T-helper 1 cell (primary cell): Measurements from ENCODE around the gene MCCC2.
A peak's percentile ranks its signal among the peaks of the same experiment; 100 is the strongest.
"Not testable (repeated sequence)": the region's sequence is repeated elsewhere in the genome, so short reads cannot be mapped to it uniquely, and the experiment has no call there.

Experiments used
- DNase-seq, 5 donors: peaks; one replicate each; pipeline ENCODE4 v3.0.0-alpha.2; 2012 to 2020

MCCC2 gene

DNA sequence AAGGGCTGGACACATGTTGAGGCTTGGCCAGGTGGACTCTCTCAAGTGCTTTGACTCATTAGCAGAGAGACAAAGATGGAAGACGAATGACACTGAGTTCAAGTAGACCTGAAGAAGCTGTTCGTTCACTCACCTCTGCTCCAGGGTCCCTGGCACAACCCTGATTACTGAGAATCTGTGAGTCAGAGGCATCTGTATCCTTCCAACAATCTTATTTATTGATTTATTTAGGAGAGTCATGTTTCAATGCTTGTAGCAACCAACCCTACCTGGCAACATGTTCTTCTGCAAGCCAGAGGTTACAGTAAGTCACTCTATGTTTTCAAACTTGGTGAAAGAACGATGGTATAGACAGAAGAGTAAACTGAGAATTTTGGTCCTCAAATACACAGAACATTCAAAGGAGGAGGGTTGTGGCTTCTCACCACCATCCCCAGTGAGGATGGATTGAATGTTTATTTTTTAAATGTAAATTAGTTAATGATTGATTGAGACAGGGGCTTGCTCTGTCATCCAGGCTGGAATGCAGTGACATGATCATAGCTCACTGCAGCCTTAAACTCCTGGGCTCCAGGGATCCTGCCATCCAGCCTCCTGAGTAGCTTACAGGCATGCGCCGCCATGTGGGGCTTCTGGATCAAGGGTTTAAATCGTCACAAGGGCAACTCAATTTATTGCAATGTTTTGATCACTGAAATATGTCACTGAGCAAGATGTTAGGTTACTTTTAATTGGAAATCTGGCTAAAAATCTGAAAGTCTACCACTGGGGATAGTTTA is 76.2 kb downstream of the MCCC2 start:
- DNase-seq: no peak

- not testable (repeated sequence) for DNase-seq
These were observed 77.5 kb downstream of the MCCC2 start for GRCh38 chr5:71664615-71665014.

DNA sequence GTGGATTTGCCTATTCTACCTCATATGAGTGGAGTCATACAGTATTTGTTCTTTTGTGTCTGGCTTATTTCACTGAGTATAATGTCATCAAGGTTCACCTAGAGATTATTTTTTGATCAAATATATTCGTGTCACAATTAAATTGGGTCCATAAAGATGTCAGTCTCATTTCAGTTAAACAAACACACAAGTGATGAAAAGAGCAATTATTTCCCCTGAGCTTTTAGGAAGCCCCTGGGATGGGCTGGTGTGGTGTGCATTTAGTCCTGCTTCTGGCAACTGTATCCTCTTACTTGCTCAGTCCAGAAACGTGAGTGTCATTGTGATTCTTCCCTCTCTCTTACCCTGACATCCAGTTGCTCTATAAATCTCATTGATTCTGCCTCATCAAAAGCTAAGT is 79.2 kb downstream of the MCCC2 start:
- DNase-seq: no peak

GRCh38 chr5:71677977-71678376 is 90.8 kb downstream of the MCCC2 start:
- no peak for DNase-seq

- DNase-seq: no peak
These were observed 92.6 kb downstream of the MCCC2 start for GRCh38 chr5:71679714-71680113.

- DNase-seq: no peak
These were observed 93.4 kb downstream of the MCCC2 start for GRCh38 chr5:71680510-71680909.

DNA sequence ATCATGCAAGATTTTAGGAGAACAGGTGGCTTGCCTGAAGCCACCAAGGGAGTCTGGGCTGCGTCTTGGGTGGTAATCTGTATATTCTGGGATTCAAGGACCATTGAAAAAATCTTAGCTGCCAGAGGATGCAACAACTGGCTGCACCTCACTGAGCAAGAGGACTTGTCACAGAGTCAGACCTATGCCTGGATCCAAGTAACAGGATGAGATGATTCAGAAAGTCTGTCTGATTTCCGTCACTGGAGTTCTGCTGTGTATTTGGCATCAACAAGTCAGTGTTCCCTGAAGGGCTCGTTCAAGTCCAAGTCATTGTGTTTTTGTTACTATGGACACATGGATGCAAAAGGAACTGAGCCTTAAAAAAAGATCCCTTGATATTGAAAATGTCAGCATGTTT is 94.2 kb downstream of the MCCC2 start:
- DNase-seq: no peak

GRCh38 chr5:71684309-71684708 is 97.2 kb downstream of the MCCC2 start:
- no peak for DNase-seq

DNA sequence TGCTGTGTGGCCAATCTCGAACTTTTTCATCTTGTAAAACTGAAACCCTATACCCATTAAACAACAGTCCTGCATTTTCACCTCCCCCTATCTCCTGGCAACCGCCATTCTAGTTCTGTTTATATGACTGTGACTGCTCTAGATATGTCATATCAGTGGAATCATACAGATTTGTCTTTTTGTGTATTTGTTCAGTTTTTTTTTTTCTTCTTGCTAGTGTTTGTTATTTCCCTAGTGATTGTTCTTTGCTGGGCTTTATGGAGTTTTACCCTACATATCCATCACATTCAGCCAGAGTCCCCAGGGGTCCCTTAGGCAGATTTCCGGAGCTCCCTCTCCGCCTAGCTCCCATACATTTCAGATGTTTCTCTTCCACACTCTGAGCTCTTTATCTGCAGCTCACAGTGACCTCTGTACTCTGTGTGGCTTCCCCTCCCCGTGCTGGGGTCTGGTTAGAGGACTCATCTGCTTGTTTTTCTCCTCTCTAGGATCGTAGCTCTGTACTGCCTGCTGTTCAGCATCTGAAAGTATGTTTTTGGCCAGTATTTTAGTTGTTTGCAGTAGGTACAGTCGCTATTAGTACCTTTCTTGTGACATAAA is 106.8 kb downstream of the MCCC2 start:
- no peak for DNase-seq

DNA sequence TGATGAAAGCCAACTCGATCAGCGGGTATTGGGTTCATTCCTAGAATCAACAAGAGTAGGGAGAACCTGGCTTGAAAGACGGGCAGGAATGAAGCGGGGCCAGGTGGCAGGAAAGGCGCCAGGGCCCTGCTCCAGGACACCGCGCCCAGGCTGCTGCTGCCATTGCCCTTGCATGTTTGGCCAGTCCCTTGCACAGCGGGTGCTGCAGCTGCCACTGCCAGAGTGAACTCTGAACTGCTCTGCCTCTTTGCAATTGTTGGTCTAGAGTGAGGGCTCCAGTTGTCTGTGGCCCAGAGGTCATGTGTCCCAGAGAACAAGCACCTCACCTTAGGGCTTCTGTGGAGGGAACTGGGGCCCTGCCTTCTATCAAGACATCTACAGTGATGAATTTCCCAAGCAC is 107.9 kb downstream of the MCCC2 start:
- DNase-seq: no peak

GRCh38 chr5:71695595-71695994 is 108.5 kb downstream of the MCCC2 start:
- no peak for DNase-seq

DNA sequence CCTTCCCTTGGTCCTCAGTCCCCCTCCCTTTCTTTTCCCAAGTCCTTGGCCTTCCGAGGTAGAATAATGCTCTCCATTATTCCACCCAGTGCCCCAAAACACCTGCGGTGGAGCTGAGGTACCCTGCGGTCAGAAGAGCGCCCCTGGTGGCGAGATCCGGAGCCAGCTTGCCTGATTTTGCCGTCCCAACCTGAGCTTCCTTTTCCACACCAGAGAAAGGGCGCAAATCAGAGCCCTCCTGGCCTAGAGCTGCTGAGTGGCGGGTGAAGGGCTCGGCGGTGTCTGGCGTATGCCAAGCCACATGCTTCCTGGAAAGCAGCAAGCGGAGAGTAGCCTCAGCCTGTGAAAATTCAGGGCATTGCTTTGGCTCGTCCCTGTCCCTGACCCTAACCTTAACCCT is 110.8 kb downstream of the MCCC2 start:
- no peak for DNase-seq

DNA sequence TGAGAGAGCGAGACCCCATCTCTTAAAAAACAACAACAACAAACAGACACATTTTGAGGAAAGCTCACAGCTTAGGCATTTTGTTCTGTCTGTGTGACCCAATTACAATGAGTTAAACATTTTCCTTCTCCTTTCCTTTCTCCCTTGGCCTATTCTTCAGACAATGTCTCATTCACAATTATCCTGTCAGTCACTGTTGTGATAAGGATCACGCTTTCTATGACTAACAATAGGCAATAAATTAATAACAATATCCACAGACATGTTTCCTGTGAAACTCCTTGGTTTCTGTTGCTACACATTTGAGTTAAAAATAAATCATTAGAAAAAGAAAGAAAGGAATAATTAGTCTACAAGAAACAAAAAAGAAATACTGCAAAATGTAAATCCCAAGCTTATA is 112.1 kb downstream of the MCCC2 start:
- DNase-seq: no peak

- no peak for DNase-seq
These were observed 112.6 kb downstream of the MCCC2 start for GRCh38 chr5:71699751-71700150.

GRCh38 chr5:71700803-71701202 is 113.7 kb downstream of the MCCC2 start:
- no peak for DNase-seq

DNA sequence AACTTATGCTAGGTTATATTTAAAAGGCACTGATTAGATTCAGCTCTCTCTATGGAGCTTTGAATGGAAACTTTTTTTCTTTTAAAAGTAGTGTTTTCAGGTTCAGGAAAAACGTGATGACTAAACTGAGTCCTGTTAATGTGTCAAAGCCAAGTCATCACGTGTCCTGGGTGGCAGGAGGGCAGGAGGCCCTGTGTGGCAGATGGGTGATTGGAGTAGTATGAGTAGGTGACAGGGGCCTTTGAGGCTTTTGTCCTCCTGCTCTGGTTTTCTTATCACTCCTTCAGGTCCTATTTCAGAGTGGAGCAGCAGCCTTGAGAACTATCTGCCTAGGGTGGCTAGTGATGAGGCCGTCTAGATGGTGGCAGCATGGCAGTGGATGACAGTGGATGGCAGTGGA is 114.3 kb downstream of the MCCC2 start:
- peak in 1 of 5 donors; percentile 3 for DNase-seq

DNA sequence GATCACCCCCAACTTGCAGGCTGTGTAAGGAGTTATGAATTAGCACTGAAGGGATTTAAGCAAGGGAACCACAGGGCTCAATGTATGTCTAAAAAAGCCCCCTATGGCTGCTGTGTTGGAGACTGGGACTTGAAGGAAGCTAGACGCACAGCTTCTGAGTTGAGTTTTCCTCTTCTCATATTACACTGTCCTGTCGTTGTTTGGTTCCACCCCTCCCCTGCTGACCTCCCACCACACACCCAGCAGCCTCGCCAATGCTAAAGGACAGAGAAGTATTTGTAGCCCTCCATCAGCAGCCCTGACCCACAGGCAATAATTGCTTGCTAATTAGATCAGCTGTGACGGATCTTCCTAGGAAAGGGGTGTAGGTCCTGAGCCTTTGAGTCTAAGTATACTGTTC is 116.8 kb downstream of the MCCC2 start:
- DNase-seq: no peak

DNA sequence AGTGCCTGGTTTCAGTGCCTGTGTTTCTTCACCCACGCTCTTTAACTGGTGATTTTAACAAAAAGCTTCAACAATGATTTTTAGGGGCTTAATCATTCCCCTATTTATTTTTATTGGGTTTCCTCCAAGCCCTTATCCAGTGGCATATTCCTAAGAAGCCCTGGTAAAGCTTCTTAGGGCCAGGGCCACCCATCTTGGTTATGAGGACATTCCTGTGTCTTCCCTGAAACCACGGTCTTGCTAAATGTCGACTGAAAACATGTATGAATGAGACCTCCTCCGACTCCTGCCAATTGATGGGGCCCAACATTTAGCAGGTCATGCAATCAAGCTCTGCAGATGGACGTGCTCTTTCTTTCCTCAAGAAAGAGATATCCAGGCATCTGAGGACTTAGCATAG is 118.3 kb downstream of the MCCC2 start:
- no peak for DNase-seq

DNA sequence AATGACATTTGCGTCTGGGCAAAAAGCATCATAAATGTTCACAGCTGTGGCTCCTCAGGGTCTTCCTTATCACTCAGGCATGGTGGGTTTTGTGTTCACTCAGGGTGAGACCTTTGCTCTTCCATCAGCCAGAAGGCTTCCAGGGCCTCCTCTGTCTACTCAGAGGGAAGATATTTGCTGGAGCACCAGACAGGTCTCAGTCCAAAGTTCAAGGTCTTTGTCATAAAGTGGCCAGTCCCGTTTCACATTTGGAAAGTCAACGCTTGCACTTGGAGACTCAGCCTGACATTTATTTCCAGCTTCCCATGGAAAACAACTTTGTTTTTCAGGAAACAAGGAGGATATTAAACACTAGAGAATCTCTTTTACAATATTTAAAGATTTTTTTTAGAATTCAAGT is 119.8 kb downstream of the MCCC2 start:
- no peak for DNase-seq
